Heart left ventricle (tissue), 13 donors: ENCODE results near the gene NIM1K.

ENCODE experiments used
- CTCF ChIP-seq, 12 donors: fragments of 200-600 bp; sonication (generic) in 4 of 12; IDR thresholded peaks; one replicate each; pipeline versions ENCODE4 v1.5.0 to v1.8.0; 2018 to 2022; ENCODE audit warnings: antibody characterized with exemption in 12 of 12, mild to moderate bottlenecking in 5 of 12
- POLR2A ChIP-seq, 2 donors: fragments of 450-650 bp; IDR thresholded peaks; one replicate each; pipeline ENCODE4 v1.6.1; 2017; ENCODE audit warnings: antibody characterized with exemption in 2 of 2, mild to moderate bottlenecking in 2 of 2, moderate library complexity in 2 of 2
- donor health status: ischemic (EF 13 %, LVEDD 7.1; RV severe dilation, severe dysfunction).
- donor health status: DM: no; HTN: yes; CAD: no.
- donor health status: DM: no; HTN: no; CAD: no.
- donor health status: ischemic (EF 25% LVEDD 6.9; RV normal size, moderate dysfunction).
- donor health status: ischemic (EF 25% LVEDD 5.7; RV mildly dilated, moderate dysfunction).
- donor health status: ischemic (EF 35%, LVEDD 5.7; RV mildly dilated, moderate dysfunction).
- donor health status: nonischemic (EF 11% LVEDD 7.7; RV severe dilation, severe dysfunction).
- donor health status: DM: yes; HTN: yes; CAD: no.
- donor health status: PGD.
- donor health status: ischemic (EF 29% LVEDD 5.4; RV normal size, mild dysfunction).
- donor health status: nonischemic (EF 23%, LVEDD 6.1; RV moderate dilation, normal function).

GRCh38 chr5:43219120-43219519 lies 27.1 kb downstream of the NIM1K start:
- TF ChIP-seq CTCF (IDR thresholded peaks at IDR 0.05) (no peak), POLR2A (IDR thresholded peaks at IDR 0.05) (no peak)
